HCT116 (cell line): ENCODE measurements around the gene OR6K3. TPM values are rescaled to one million over a fixed set of nuclear protein-coding genes. Genes with fewer than 3 reads are reported as not detected.

ENCODE experiments used
- ATAC-seq: fragments of 200-7000 bp; cut with Tn5 transposase; 2 replicates; pipeline ENCODE4 v1.9.1; 2020; ENCODE audit warnings: mild to moderate bottlenecking, moderate library complexity
- BruUV-seq: library from RNA; stranded (reverse); fragments of 400-500 nt; replicated peaks from 2 replicates; lab custom pipeline; 2021; lab: Mats Ljungman, UMichigan
- CTCF ChIA-PET: fragments of 300-600 bp; sonication (Branson Sonifier 250); formaldehyde crosslinking; loops from one replicate; lab custom pipeline; 2021; ENCODE audit warnings: antibody characterized with exemption; lab: Charles Lee
- POLR2A ChIA-PET: fragments of 300-600, 350-600 bp; sonication (Branson Sonifier 250); formaldehyde crosslinking; loops from one replicate; lab custom pipeline; 2021; ENCODE audit warnings: antibody characterized with exemption; lab: Charles Lee
- RAD21 ChIA-PET, 2 experiments: fragments of 300-600 bp; sonication (Branson Sonifier 250); formaldehyde crosslinking; loops; one replicate each; lab custom pipeline; 2023; ENCODE audit warnings: low total read pairs in 2 of 2; ENCODE audit not compliant: uncharacterized antibody in 2 of 2, unreplicated experiment in 2 of 2, low non-redundant PET in 1 of 2; lab: Charles Lee
- DNase-seq: peaks from one replicate; pipeline ENCODE4 v3.0.0-alpha.2; 2010; ENCODE audit warnings: low read depth, low spot score
- H2AFZ ChIP-seq: fragments of 200-600 bp; shearing (Covaris generic), sonication (generic); 2 replicates; pipeline ENCODE4 v1.6.1; 2017; ENCODE audit warnings: low read depth, mixed run types, mixed read lengths, antibody characterized with exemption, low read length; ENCODE audit not compliant: poor library complexity, severe bottlenecking
- H3K27ac ChIP-seq: 2 replicates; pipeline ENCODE4 v1.5.1; 2012; ENCODE audit warnings: low read depth, low read length
- H3K27me3 ChIP-seq: fragments of 200-600 bp; sonication (generic); 2 replicates; pipeline ENCODE4 v1.6.1; 2016; ENCODE audit warnings: mixed run types, low read length, mixed read lengths; ENCODE audit not compliant: insufficient read depth
- H3K36me3 ChIP-seq, 2 experiments: fragments of 200-500 bp in 1 of 2; fragments of 200-600 bp in 1 of 2; sonication (Bioruptor generic) in 1 of 2; sonication (generic) in 1 of 2; 2 replicates each; pipeline versions ENCODE4 v1.5.1 to v1.6.1; 2014 to 2016; ENCODE audit warnings: low read length in 2 of 2, inconsistent platforms in 1 of 2, mixed read lengths in 1 of 2, mixed run types in 1 of 2; ENCODE audit not compliant: insufficient read depth in 2 of 2, control insufficient read depth in 1 of 2
- H3K4me1 ChIP-seq, 2 experiments: fragments of 200-600 bp in 1 of 2; sonication (generic) in 1 of 2; 2 replicates each; pipeline versions ENCODE4 v1.5.1 to v1.6.1; 2012 to 2017; ENCODE audit warnings: low read length in 2 of 2, inconsistent platforms in 1 of 2, mild to moderate bottlenecking in 1 of 2, mixed read lengths in 1 of 2, mixed run types in 1 of 2, moderate library complexity in 1 of 2; ENCODE audit not compliant: insufficient read depth in 2 of 2, control insufficient read depth in 1 of 2
- H3K4me2 ChIP-seq: fragments of 200-600 bp; sonication (generic); 2 replicates; pipeline ENCODE4 v1.6.1; 2017; ENCODE audit warnings: mixed run types, low read length, mixed read lengths
- H3K4me3 ChIP-seq, 2 experiments: fragments of 200-600 bp in 1 of 2; sonication (generic) in 1 of 2; replicated peaks in 1 of 2; 2 replicates each; pipeline ENCODE4 v1.5.1; 2011 to 2016; ENCODE audit warnings: low read length in 2 of 2, control low read depth in 1 of 2, low read depth in 1 of 2, mild to moderate bottlenecking in 1 of 2, mixed read lengths in 1 of 2, mixed run types in 1 of 2
- H3K79me2 ChIP-seq: fragments of 200-600 bp; sonication (generic); 2 replicates; pipeline ENCODE4 v1.6.1; 2017; ENCODE audit warnings: mild to moderate bottlenecking, mixed run types, low read length, moderate library complexity, mixed read lengths; ENCODE audit not compliant: insufficient read depth
- H3K9ac ChIP-seq: fragments of 200-600 bp; sonication (generic); 2 replicates; pipeline ENCODE4 v1.6.1; 2016; ENCODE audit warnings: low read length, mixed read lengths
- H3K9me2 ChIP-seq: fragments of 200-600 bp; sonication (generic), shearing (Covaris generic); 2 replicates; pipeline ENCODE4 v1.6.1; 2017; ENCODE audit warnings: mixed run types, mild to moderate bottlenecking, moderate library complexity; ENCODE audit not compliant: insufficient read depth
- H3K9me3 ChIP-seq, 2 experiments: fragments of 200-500 bp in 1 of 2; fragments of 200-600 bp in 1 of 2; sonication (Bioruptor generic) in 1 of 2; sonication (generic) in 1 of 2; 2 replicates each; pipeline ENCODE4 v1.6.1; 2014 to 2017; ENCODE audit warnings: low read length in 2 of 2, mixed read lengths in 2 of 2, inconsistent platforms in 1 of 2, low read depth in 1 of 2, mild to moderate bottlenecking in 1 of 2, mixed run types in 1 of 2, moderate library complexity in 1 of 2; ENCODE audit not compliant: control insufficient read depth in 1 of 2, insufficient read depth in 1 of 2
- H4K20me1 ChIP-seq: fragments of 200-600 bp; sonication (generic), shearing (Covaris generic); 2 replicates; pipeline ENCODE4 v1.6.1; 2017; ENCODE audit warnings: mixed run types, mild to moderate bottlenecking, moderate library complexity; ENCODE audit not compliant: insufficient read depth
- ATF3 ChIP-seq: IDR thresholded peaks from 2 replicates; pipeline ENCODE4 v1.6.1; 2012
- CBX3 ChIP-seq: IDR thresholded peaks from 2 replicates; pipeline ENCODE4 v1.6.1; 2012; ENCODE audit warnings: low read depth
- CEBPB ChIP-seq: IDR thresholded peaks from 2 replicates; pipeline ENCODE4 v1.6.1; 2012; ENCODE audit warnings: low read depth
- ELF1 ChIP-seq: IDR thresholded peaks from 2 replicates; pipeline ENCODE4 v1.6.1; 2012; ENCODE audit warnings: low read depth, borderline replicate concordance
- EZH2phosphoT487 ChIP-seq: fragments of 200-600 bp; IDR thresholded peaks from 2 replicates; pipeline ENCODE4 v1.6.1; 2018; ENCODE audit warnings: antibody characterized with exemption, borderline replicate concordance
- FOSL1 ChIP-seq: IDR thresholded peaks from 2 replicates; pipeline ENCODE4 v1.6.1; 2012; ENCODE audit warnings: low read depth
- JUND ChIP-seq: IDR thresholded peaks from 2 replicates; pipeline ENCODE4 v1.6.1; 2012
- POLR2A ChIP-seq: IDR thresholded peaks from 2 replicates; pipeline ENCODE4 v1.7.0; 2011; ENCODE audit warnings: borderline replicate concordance; ENCODE audit not compliant: insufficient read depth, insufficient read length; ENCODE audit errors: extremely low read depth
- POLR2AphosphoS5 ChIP-seq: IDR thresholded peaks from 2 replicates; pipeline ENCODE4 v1.6.1; 2011; ENCODE audit warnings: mild to moderate bottlenecking, low read depth, low read length, moderate library complexity
- RAD21 ChIP-seq: IDR thresholded peaks from 2 replicates; pipeline ENCODE4 v1.6.1; 2012; ENCODE audit warnings: low read depth, mild to moderate bottlenecking
- REST ChIP-seq: IDR thresholded peaks from 2 replicates; pipeline ENCODE4 v1.6.1; 2012; ENCODE audit warnings: low read depth
- SP1 ChIP-seq: IDR thresholded peaks from 2 replicates; pipeline ENCODE4 v1.6.1; 2012; ENCODE audit warnings: low read depth
- SRF ChIP-seq: IDR thresholded peaks from 2 replicates; pipeline ENCODE4 v1.6.1; 2012; ENCODE audit warnings: low read depth
- TCF7L2 ChIP-seq: IDR thresholded peaks from 2 replicates; pipeline ENCODE4 v1.7.0; 2011; ENCODE audit warnings: borderline replicate concordance, inconsistent platforms; ENCODE audit not compliant: insufficient read depth, insufficient read length; ENCODE audit errors: extremely low read depth
- ZBTB33 ChIP-seq: IDR thresholded peaks from 2 replicates; pipeline ENCODE4 v1.6.1; 2011; ENCODE audit warnings: mild to moderate bottlenecking, low read length, moderate library complexity; ENCODE audit not compliant: insufficient replicate concordance; ENCODE audit errors: extremely low read depth
- ZFX ChIP-seq: fragments of 450-650 bp; IDR thresholded peaks from 2 replicates; pipeline ENCODE4 v1.6.1; 2017
- ZNF274 ChIP-seq: fragments of 200-500 bp; sonication (Bioruptor generic); IDR thresholded peaks from 2 replicates; pipeline ENCODE4 v1.6.1; 2014; ENCODE audit warnings: mild to moderate bottlenecking, low read depth, low read length, inconsistent platforms
- intact Hi-C: fragments of 100-400 bp; cut with micrococcal nuclease; formaldehyde crosslinking; loops from 2 replicates; pipeline ENCODE4 v1.10.0; 2022
- total RNA-seq: library from RNA; stranded (reverse); gene quantifications from one replicate; pipeline ENCODE4 v1.2.1, GENCODE V29; 2021; ENCODE audit not compliant: unreplicated experiment
- TF ChIP-seq, protein P1 (sequence below), 3 experiments: fragments of 200-600 bp in 1 of 3; sonication (generic) in 1 of 3; IDR thresholded peaks in 2 of 3; conservative IDR thresholded peaks in 1 of 3; 2 replicates each; pipeline ENCODE4 v1.5.1; 2012 to 2017; ENCODE audit warnings: low read depth in 2 of 3, low read length in 2 of 3, antibody characterized with exemption in 1 of 3, borderline replicate concordance in 1 of 3, control low read depth in 1 of 3, mild to moderate bottlenecking in 1 of 3, mixed read lengths in 1 of 3, mixed run types in 1 of 3, moderate library complexity in 1 of 3; ENCODE audit not compliant: insufficient read depth in 1 of 3

OR6K3 gene
- total RNA-seq, 1 experiment from 2014 or later: not detected

DNA sequence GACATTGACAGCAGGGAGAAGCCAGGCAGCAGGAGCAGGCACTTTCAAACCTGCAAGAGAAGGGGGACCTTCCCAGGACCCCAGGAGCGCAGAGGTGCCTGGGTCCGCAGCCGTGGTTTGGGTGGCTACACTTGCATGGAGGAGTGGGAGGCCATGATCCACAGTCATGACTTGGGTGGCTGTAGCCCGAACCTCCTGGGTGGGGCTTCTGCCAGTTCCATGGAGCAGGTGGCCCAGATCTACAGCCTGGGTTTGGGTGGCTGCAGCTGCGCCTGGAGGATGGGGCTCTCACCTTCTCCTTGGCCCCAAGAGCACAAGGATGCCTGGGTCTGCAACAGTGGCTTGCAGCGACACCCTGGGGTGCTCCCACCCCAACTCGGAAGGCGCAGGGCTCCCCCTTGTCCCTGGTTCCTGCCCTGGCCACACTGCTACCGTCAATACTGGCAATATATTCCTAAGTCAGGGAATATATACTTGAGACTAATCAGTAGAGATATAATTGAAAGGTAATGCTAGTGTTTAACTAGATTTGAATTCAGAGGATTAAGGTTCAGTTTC lies 31.7 kb upstream of the OR6K3 start:
- intact Hi-C loops: no loop called here
- H3K9ac ChIP-seq: no peak overlapping the region
- ATAC-seq (no peak), DNase-seq (no peak)
- H2AFZ ChIP-seq: no peak overlapping the region
- H3K27ac ChIP-seq: no peak overlapping the region
- CTCF ChIA-PET: no interaction called here
- RAD21 ChIA-PET: no interaction called here
- H3K4me2 ChIP-seq: no peak overlapping the region
- no peaks in the 10 kb centered on the region for H3K79me2 ChIP-seq
- no peaks in the 10 kb centered on the region for H3K36me3 ChIP-seq
- POLR2A ChIA-PET: no interaction called here
- BruUV-seq: no TSS peak
- no peak overlapping the region for H3K4me3 ChIP-seq
- no peaks in the 10 kb centered on the region for H3K9me2 ChIP-seq
- TF ChIP-seq CBX3 (no peak), POLR2A (no peak), JUND (no peak), SP1 (no peak), ELF1 (no peak), POLR2AphosphoS5 (no peak), FOSL1 (no peak), CEBPB (no peak), ATF3 (no peak), REST (no peak), EZH2phosphoT487 (no peak), ZBTB33 (no peak), SRF (no peak), RAD21 (no peak), TCF7L2 (no peak), ZFX (no peak), ZNF274 (no peak)
- TF ChIP-seq, protein P1, sequence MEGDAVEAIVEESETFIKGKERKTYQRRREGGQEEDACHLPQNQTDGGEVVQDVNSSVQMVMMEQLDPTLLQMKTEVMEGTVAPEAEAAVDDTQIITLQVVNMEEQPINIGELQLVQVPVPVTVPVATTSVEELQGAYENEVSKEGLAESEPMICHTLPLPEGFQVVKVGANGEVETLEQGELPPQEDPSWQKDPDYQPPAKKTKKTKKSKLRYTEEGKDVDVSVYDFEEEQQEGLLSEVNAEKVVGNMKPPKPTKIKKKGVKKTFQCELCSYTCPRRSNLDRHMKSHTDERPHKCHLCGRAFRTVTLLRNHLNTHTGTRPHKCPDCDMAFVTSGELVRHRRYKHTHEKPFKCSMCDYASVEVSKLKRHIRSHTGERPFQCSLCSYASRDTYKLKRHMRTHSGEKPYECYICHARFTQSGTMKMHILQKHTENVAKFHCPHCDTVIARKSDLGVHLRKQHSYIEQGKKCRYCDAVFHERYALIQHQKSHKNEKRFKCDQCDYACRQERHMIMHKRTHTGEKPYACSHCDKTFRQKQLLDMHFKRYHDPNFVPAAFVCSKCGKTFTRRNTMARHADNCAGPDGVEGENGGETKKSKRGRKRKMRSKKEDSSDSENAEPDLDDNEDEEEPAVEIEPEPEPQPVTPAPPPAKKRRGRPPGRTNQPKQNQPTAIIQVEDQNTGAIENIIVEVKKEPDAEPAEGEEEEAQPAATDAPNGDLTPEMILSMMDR (IDR thresholded peaks at IDR 0.05 in 2 of 3, conservative IDR thresholded peaks at IDR 0.05 in 1 of 3; ENCODE audit: borderline replicate concordance in 1 of 3, insufficient read depth in 1 of 3, low read depth in 2 of 3, low read length in 2 of 3): no peak
- no peaks in the 10 kb centered on the region for H4K20me1 ChIP-seq
- no peaks in the 10 kb centered on the region for H3K4me1 ChIP-seq
- no peaks in the 10 kb centered on the region for H3K9me3 ChIP-seq
- no peaks in the 10 kb centered on the region for H3K27me3 ChIP-seq
